GM12891 (cell line): ENCODE data around the gene RAB11FIP2.

Experiments
- POLR2A ChIP-seq: IDR thresholded peaks from 2 replicates; pipeline ENCODE4 v1.6.1; 2011; ENCODE audit warnings: low read depth, low read length, control low read depth
- SPI1 ChIP-seq: IDR thresholded peaks from 2 replicates; pipeline ENCODE4 v1.6.1; 2011; ENCODE audit warnings: low read depth, low read length, control low read depth

GRCh38 chr10:118020365-118020764 lies 26.4 kb downstream of the RAB11FIP2 start:
- TF ChIP-seq POLR2A (no peak), SPI1 (no peak)
